Fibroblast of the aortic adventitia (primary cell): ENCODE data around the gene E2F4. TPM values are rescaled to one million over a fixed set of nuclear protein-coding genes. Genes with fewer than 3 reads are reported as not detected.

Source experiments
- DNase-seq: peaks from one replicate; pipeline ENCODE4 v3.0.0-alpha.2; 2010; ENCODE audit warnings: low read depth
- H3K4me3 ChIP-seq: 2 replicates; pipeline ENCODE4 v1.5.1; 2011; ENCODE audit warnings: low read depth, mild to moderate bottlenecking, control low read depth, low read length, moderate library complexity
- CTCF ChIP-seq: IDR thresholded peaks from 2 replicates; pipeline ENCODE4 v1.5.1; 2011; ENCODE audit warnings: mild to moderate bottlenecking, low read length, control low read depth, inconsistent platforms; ENCODE audit not compliant: insufficient read depth
- total RNA-seq: library from RNA; depleted of rRNA; stranded (reverse); fragments of >200 nt; gene quantifications from 2 replicates; pipeline ENCODE4 v1.2.3, GENCODE V29; 2012; ENCODE audit warnings: low replicate concordance

Gene E2F4
- total RNA-seq, 1 donor: 47.5 TPM

- DNase-seq: no peak
- H3K4me3 ChIP-seq: no peak within 1 kb of the TSS
- TF ChIP-seq CTCF: peak; percentile 39
Measured at GRCh38 chr16:67199011-67199807, 7.3 kb downstream of the E2F4 start, which contains the start of gene ELMO3. TSS of gene ELMO3 (plus strand) at chr16:67199131. CDS start at chr16:67199327, 196 bp downstream.

- no peak for DNase-seq
- no peak for TF ChIP-seq CTCF
Measured at GRCh38 chr16:67199808-67200198, 7.8 kb downstream of the E2F4 start.

GRCh38 chr16:67200491-67200890 lies 8.5 kb downstream of the E2F4 start:
- no peak for TF ChIP-seq CTCF
- no peak overlapping the region for H3K4me3 ChIP-seq
- no peak for DNase-seq

More at GRCh38 chr16:67199808-67200198, 7.8 kb downstream of the E2F4 start:
- no peak overlapping the region for H3K4me3 ChIP-seq

GRCh38 chr16:67201411-67202345 lies 9.7 kb downstream of the E2F4 start:
- no peak for DNase-seq
- no peak overlapping the region for H3K4me3 ChIP-seq
- TF ChIP-seq CTCF: no peak

GRCh38 chr16:67202426-67202825 lies 10.5 kb downstream of the E2F4 start:
- no peak for TF ChIP-seq CTCF
- H3K4me3 ChIP-seq: no peak overlapping the region
- DNase-seq: no peak

GRCh38 chr16:67202956-67203493 lies 11.1 kb downstream of the E2F4 start:
- DNase-seq: no peak
- H3K4me3 ChIP-seq: no peak overlapping the region
- no peak for TF ChIP-seq CTCF
